HFFc6 (cell line): ENCODE data around the gene STAT4. TPM values are rescaled to one million over a fixed set of nuclear protein-coding genes. Genes with fewer than 3 reads are reported as not detected.
A peak's percentile ranks its signal among the peaks of the same experiment; 100 is the strongest.

Experiments
- DNase-seq: peaks from one replicate; pipeline ENCODE4 v3.0.0-alpha.2; 2018
- H3K27ac Mint-ChIP-seq: 2 replicates; pipeline ENCODE4 v1.8.0; 2020; ENCODE audit warnings: mild to moderate bottlenecking, mixed read lengths
- H3K27me3 Mint-ChIP-seq: 2 replicates; pipeline ENCODE4 v1.8.0; 2021; ENCODE audit warnings: mild to moderate bottlenecking, moderate library complexity, mixed read lengths; ENCODE audit not compliant: insufficient read depth
- H3K36me3 Mint-ChIP-seq: 2 replicates; pipeline ENCODE4 v1.8.0; 2021; ENCODE audit warnings: low read depth, mixed read lengths
- H3K4me1 Mint-ChIP-seq: 2 replicates; pipeline ENCODE4 v1.8.0; 2020; ENCODE audit warnings: low read depth, mixed read lengths
- H3K4me3 Mint-ChIP-seq: 2 replicates; pipeline ENCODE4 v1.8.0; 2020; ENCODE audit warnings: mild to moderate bottlenecking, moderate library complexity, mixed read lengths
- H3K9me3 Mint-ChIP-seq: 2 replicates; pipeline ENCODE4 v1.8.0; 2020; ENCODE audit warnings: mild to moderate bottlenecking, mixed read lengths
- total RNA-seq, 6 experiments: library from RNA; stranded (reverse); fragmentation: NEBNext Ultra II Directional; extraction: Animal tissue kit (Norgen Biotek cat#: 25700); gene quantifications; 2 replicates in 1 of 6; 3 replicates in 5 of 6; pipeline ENCODE4 v1.2.3, GENCODE V29; 2021
- TF ChIP-seq, protein P1 (sequence below): fragments of 200-600 bp; sonication (generic); IDR thresholded peaks from 2 replicates; pipeline ENCODE4 v1.5.0; 2021; ENCODE audit warnings: antibody characterized with exemption, mild to moderate bottlenecking

The STAT4 gene
- total RNA-seq, 6 experiments from 2014 or later, result 0.31 to 1.1 (median 0.47) TPM

DNA sequence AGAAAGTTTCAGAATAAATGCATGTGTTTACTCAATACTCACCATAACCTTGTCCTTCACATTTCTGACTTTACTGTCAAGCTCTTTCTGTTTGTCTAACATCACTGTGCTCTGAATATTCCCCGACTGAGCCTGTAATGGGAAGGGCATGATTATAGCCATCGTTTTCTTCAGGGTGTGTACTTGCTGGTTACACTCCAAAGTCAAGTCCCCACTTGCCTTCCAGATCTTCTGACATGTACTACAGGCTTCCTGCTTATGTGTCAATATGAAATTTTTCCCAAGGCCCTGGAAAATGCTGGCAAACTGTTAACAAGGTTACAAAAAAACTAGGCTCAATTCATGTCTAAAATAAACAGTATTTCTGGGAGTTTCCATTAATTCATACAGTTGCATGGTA is 149.8 kb downstream of the STAT4 start:
- Mint-ChIP-seq H3K9me3 (no peaks in the 10 kb centered on the region), H3K27ac (no peak overlapping the region), H3K36me3 (peaks cover 68% of the 10 kb centered on the region), H3K4me1 (no peaks in the 10 kb centered on the region), H3K27me3 (no peaks in the 10 kb centered on the region; the same call in 1 of the 2 replicates), H3K4me3 (no peak overlapping the region)
- no peak for DNase-seq
- TF ChIP-seq, protein P1, sequence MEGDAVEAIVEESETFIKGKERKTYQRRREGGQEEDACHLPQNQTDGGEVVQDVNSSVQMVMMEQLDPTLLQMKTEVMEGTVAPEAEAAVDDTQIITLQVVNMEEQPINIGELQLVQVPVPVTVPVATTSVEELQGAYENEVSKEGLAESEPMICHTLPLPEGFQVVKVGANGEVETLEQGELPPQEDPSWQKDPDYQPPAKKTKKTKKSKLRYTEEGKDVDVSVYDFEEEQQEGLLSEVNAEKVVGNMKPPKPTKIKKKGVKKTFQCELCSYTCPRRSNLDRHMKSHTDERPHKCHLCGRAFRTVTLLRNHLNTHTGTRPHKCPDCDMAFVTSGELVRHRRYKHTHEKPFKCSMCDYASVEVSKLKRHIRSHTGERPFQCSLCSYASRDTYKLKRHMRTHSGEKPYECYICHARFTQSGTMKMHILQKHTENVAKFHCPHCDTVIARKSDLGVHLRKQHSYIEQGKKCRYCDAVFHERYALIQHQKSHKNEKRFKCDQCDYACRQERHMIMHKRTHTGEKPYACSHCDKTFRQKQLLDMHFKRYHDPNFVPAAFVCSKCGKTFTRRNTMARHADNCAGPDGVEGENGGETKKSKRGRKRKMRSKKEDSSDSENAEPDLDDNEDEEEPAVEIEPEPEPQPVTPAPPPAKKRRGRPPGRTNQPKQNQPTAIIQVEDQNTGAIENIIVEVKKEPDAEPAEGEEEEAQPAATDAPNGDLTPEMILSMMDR, result no peak

DNA sequence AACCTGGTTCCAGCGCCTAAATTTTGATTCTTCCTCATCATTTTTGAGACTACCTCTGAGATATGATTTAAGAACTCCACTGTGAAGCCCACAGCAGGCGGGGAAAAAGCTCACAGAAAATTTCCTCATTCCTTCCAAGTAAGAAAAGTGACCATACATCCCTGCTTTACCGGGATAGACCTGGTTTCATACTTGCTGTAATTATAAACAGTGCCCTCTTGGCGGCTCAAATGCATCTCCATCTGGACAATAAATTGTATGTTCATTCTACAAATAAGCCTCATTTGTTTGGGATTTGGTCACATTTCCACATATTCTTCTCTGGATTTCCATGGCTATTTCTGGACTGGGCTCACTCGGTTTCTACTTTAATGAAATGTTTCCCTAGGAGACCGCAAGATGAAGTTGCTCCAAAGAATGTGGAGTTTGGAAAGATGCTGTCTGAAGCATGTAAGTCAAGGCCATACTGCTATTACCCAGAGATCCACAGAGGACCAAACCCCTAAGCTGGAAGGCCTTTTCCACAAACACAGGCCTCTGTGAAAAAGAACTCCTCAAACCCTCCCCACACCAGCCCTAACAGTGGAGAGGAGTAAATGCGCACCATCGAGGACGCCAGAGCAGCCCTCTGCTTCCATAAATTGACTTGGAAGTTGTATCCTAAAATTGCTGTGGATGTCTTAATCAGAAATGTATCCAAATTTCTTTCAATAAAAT is 150.7 kb downstream of the STAT4 start:
- no peak for DNase-seq
- Mint-ChIP-seq H3K9me3 (no peaks in the 10 kb centered on the region), H3K4me1 (no peaks in the 10 kb centered on the region), H3K36me3 (peaks cover 71% of the 10 kb centered on the region), H3K4me3 (no peak overlapping the region), H3K27ac (no peak overlapping the region), H3K27me3 (no peaks in the 10 kb centered on the region; the same call in 1 of the 2 replicates)
- TF ChIP-seq, protein P1, result peak; percentile 20

DNA sequence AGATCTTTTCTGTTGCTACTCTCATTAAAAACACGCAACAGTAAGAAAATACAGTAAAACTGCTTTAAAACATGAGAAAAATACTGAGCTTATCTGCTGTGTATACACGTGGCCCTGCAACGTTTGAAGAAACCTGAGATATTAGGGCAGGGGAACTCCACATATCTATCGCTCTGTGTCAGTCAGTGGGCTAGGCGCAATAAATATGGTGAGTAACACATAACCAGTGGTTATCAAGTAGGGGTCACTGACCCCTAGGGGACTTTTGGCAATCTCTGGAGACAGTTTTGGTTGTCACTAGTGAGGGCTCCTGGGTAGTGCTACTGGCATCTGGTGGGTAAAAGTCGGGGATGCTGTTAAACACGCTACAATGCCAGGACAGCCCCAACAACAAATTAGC is 151.7 kb downstream of the STAT4 start:
- no peak for DNase-seq
- Mint-ChIP-seq H3K27me3 (no peaks in the 10 kb centered on the region; the same call in 1 of the 2 replicates), H3K4me1 (no peaks in the 10 kb centered on the region), H3K9me3 (no peaks in the 10 kb centered on the region), H3K36me3 (peaks cover 68% of the 10 kb centered on the region), H3K4me3 (no peak overlapping the region), H3K27ac (no peak overlapping the region)
- TF ChIP-seq, protein P1, result no peak

DNA sequence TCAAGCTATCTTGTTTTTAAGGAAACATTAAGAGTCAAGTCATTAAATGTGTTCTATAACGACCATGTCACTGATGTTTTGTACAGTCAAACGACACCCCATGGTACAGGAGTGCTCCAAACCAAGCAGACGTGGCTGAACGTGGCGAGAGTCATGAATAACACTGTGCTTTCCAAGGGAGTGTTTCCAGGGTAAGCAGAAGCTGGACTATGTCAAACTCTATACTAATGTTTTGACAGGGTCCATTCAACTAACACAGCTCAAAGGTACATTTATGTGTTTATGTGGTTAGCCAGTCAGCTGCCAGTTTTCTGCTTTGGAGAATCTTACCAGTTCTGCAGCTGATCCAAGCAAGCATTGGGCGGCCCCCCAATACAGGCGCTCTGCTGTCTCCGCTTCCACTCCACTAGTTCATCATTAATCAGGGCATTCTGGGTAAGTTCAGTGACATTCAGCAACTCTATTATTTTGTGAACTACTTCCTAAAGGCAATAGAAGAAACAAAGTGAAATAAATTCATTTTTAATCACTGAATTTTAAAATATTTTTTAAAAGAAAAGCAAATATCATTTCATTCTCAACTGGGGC is 153.2 kb downstream of the STAT4 start:
- TF ChIP-seq, protein P1, result no peak
- no peaks in the 10 kb centered on the region for H3K9me3 Mint-ChIP-seq
- H3K27me3 Mint-ChIP-seq, result no peaks in the 10 kb centered on the region; the same call in 1 of the 2 replicates
- H3K4me3 Mint-ChIP-seq, result no peak overlapping the region
- DNase-seq, result no peak
- H3K4me1 Mint-ChIP-seq, result no peaks in the 10 kb centered on the region
- no peak overlapping the region; the same call in 1 of the 2 replicates for H3K27ac Mint-ChIP-seq
- peaks cover 66% of the 10 kb centered on the region for H3K36me3 Mint-ChIP-seq

DNA sequence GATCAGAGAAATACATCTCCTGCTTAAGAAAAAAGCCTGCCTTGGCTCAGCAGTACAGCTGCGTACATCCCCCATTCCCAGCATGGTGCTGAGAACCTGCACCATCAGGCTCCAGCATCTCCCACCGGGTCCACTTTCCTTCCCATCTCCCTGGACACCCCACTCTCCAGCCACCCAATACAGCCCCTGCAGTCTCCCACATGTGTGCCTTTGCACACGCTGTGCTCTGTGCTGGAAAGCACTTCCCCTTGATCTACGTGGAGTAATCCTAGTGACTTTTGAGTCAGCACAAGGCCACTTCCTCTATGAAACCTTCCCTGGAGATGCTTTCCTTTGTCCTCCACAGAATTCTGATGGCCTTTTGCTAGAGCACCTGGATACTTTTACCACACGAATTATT is 153.8 kb downstream of the STAT4 start:
- no peak for DNase-seq
- H3K9me3 Mint-ChIP-seq, result no peaks in the 10 kb centered on the region
- TF ChIP-seq, protein P1, result no peak
- H3K27ac Mint-ChIP-seq, result peak overlapping the region; percentile 5; the same call in 1 of the 2 replicates
- H3K4me3 Mint-ChIP-seq, result no peak overlapping the region
- H3K4me1 Mint-ChIP-seq, result no peaks in the 10 kb centered on the region
- peaks cover 66% of the 10 kb centered on the region for H3K36me3 Mint-ChIP-seq
- H3K27me3 Mint-ChIP-seq, result no peaks in the 10 kb centered on the region; the same call in 1 of the 2 replicates
